ENCODE results near the gene LARP4B. TPM values are rescaled to one million over a fixed set of nuclear protein-coding genes. Genes with fewer than 3 reads are reported as not detected.

Gene LARP4B
- total RNA-seq, 4 donors from 2014 or later: 37.2 to 103 (median 54.7) TPM

DNA sequence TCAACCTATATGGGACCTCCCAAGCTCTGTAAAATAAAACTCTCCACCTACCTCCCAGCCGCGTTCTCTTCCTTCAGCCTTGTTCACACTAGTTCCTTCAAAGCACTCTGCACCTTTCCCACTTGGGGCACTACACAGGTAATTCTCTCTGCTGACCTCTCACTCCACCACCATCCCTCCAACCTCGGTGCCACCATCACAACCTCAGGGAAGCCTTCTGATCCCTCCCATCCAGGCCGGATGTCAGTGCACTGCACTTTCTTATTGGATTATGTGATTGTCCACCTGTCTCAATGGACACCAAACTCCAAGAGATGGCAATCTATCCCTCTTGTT, 7.0 kb downstream of the LARP4B start:
- ATAC-seq (ENCODE audit: low FRiP score) (no peak), DNase-seq (ENCODE audit: low spot score) (no peak)
- TF ChIP-seq, protein P1, sequence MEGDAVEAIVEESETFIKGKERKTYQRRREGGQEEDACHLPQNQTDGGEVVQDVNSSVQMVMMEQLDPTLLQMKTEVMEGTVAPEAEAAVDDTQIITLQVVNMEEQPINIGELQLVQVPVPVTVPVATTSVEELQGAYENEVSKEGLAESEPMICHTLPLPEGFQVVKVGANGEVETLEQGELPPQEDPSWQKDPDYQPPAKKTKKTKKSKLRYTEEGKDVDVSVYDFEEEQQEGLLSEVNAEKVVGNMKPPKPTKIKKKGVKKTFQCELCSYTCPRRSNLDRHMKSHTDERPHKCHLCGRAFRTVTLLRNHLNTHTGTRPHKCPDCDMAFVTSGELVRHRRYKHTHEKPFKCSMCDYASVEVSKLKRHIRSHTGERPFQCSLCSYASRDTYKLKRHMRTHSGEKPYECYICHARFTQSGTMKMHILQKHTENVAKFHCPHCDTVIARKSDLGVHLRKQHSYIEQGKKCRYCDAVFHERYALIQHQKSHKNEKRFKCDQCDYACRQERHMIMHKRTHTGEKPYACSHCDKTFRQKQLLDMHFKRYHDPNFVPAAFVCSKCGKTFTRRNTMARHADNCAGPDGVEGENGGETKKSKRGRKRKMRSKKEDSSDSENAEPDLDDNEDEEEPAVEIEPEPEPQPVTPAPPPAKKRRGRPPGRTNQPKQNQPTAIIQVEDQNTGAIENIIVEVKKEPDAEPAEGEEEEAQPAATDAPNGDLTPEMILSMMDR (IDR thresholded peaks at IDR 0.05): no peak

DNA sequence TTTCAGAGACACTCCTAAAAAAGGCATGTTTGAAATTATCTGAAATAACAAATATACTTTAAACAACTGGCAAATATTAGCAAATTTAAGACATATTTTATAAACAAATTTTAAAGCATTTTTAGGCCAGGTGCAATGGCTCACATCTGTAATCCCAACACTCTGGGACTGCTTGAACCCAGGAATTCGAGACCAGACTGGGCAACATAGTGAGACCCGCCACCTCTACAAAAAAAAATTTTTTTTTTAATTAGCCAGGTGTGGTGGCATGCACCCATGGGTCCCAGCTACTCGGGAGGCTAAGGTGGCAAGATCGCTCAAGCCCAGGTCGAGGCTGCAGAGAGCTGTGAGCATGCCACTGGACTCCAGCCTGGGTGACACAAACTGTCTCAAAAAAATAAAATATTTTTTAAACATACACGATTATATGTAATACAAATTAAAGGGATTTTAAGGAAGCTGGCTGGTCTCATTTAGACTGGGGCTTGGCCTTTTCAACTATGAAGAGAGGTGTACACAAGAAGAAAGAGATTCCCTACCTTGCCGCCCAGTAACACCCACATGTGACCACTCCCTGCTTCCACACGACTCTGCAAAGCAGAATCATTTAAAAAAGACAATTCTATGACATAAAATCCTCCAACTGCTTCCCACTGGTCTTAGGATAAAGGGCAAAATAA, 7.5 kb downstream of the LARP4B start:
- TF ChIP-seq, protein P1 (IDR thresholded peaks at IDR 0.05): no peak
- no peak for ATAC-seq (ENCODE audit: low FRiP score)
- DNase-seq (ENCODE audit: low spot score): no peak

DNA sequence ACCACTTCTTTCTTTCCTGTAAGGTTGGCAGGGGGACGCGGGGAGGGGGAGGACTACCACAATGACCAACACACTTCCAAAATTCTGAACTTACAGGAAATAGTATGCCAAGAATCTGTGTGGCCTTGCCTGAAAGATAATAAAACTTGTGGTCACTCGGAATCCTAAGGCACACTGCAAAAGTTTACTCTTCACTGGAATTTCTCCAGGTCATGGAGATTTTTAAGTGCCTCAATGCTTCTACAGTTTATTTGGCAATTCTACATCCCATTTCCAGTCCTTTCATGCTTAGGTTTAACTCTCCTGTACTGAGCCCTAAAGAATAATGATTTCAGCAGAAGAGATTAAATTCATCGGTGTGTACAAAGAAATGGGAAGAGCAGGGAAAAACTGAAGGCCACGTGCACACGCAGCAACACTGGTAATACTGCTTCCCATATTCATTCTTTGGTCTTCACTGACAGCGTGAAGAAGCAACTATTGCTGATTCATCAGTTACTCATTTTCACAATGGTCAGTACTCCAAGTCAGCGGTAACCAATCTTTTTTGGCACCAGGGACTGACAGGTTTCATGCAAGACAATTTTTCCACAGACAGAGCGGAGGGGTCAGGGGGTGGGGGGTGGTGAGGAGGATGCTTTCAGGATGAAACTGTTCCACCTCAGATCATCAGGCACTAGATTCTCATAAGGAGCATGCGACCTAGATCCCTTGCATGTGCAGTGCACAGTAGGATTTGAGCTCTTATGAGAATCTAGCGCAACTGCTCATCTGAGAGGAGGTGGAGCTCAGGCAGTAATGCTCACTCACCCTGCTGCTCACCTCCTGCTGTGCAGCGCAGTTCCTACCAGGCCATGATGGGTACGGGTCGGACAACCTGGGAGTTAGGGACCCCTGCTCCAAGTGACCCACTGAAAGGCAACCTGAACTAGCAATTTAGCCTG, 9.8 kb downstream of the LARP4B start:
- TF ChIP-seq, protein P1 (IDR thresholded peaks at IDR 0.05): no peak
- DNase-seq (ENCODE audit: low spot score) (no peak), ATAC-seq (ENCODE audit: low FRiP score) (no peak)

DNA sequence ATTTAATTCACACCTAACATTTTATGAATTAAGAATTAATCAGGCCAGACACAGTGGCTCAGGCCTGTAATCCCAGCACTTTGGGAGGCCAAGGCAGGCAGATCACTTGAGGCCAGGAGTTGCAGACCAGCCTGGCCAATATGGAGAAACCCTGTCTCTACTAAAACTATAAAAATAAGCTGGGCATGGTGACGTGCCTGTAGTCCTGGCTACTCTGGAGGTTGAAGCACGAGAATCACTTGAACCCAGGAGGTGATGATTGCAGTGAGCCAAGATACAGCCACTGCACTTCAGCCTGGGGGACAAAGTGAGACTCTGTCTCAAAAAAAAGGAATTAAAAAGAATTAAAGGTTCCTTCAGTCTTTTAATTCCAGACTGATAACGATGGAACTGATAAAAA, 11.1 kb downstream of the LARP4B start:
- DNase-seq (ENCODE audit: low spot score) (no peak), ATAC-seq (ENCODE audit: low FRiP score) (no peak)
- TF ChIP-seq, protein P1 (IDR thresholded peaks at IDR 0.05): no peak

DNA sequence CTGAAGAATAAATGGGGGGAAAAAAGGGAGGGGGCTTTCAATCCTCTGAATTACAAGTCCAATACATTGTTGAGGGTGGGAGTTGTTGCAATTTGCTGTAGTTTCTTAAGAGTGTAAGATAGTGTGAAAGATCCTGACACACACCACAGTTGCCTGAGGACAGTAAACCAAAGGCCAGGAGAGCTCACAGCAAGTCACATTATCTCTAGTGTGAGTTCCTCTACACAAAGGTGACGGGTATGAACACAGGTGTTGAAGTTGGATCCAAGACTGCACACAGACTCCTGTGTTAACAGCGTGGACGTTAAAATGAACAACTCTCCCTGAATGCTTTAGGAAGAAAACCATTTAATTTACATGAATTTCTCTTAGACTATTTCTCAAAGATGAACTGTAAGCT, 12.0 kb downstream of the LARP4B start:
- ATAC-seq (ENCODE audit: low FRiP score) (no peak), DNase-seq (ENCODE audit: low spot score) (no peak)
- TF ChIP-seq, protein P1 (IDR thresholded peaks at IDR 0.05): no peak

DNA sequence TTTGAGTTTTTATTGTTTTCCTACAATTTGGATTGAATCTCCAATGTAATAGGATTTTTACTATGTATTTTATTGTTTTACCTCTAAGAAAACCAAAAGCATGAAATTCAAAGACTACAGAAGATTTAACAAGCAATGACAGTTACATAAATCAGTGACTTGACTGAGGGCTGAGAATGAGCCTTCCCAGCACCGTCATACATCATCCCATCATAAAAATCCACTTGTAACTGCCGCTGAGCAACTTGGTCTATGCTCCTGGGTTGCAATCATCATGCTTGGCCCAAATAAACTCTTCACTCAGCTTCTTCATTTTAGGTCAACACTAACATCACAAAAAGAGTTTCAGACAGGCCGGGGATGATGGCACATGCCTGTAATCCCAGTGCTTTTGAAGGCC, 13.5 kb downstream of the LARP4B start:
- DNase-seq (ENCODE audit: low spot score): no peak
- TF ChIP-seq, protein P1 (IDR thresholded peaks at IDR 0.05): no peak
- no peak for ATAC-seq (ENCODE audit: low FRiP score)

DNA sequence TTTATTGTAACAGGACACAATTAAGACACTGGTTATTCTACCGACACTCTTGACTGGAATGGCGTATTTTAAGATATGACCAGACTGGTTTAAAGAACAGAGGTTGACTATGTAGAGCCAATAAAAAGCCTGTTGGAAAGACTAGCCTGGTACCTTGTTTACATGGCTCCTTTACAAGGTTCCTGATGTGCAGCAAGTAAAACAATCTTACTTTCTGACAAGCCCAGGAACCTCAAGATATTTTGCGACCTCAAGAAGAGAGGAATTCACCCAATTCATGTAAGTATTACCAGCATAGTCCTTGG, 14.1 kb downstream of the LARP4B start:
- TF ChIP-seq, protein P1 (IDR thresholded peaks at IDR 0.05): no peak
- ATAC-seq (ENCODE audit: low FRiP score): no peak
- DNase-seq (ENCODE audit: low spot score): no peak
